Ramos (cell line): Measurements from ENCODE around the gene MAD1L1.
"Not testable (repeated sequence)": the region's sequence is repeated elsewhere in the genome, so short reads cannot be mapped to it uniquely, and the experiment has no call there.

Experiments used
- in situ Hi-C: fragments of 300-500 bp; cut with MboI; formaldehyde crosslinking; loops from one replicate; pipeline ENCODE4 v1.14.3; 2022; ENCODE audit warnings: low sequenced_read_pairs; ENCODE audit not compliant: unreplicated experiment

MAD1L1 gene

DNA sequence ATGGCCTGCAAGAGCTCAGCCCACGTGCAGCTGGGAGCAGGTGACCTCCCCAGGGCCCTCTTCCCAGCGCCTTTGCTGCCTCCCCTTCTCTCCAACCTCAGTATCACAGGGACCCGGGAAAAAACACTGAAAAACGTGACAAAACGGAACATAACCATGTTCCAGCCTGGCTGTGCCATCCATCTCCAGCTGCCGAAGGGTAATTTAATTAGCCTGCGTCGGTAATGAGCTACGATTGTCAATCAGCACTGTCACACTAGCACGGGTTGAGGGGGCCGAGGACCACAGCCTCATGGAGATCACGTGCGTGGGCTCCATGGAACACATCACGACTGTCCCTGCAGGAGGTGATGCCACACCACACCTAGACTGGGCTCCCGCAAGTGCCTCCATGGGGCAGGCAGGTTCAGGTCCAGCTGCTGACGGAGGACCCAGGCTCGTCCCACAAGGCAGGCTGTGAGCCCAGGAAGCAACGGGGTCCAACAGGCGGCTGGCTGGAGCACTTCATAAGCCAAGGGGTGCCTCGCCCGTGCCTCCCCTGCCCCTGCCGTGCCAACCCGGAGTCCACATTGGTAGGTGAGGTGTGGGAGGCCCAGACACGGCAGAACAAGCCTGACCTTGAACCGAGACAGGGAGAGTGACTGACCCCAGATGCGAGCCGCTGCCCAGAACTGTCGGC is 363.2 kb downstream of the MAD1L1 start:
- in situ Hi-C loops: no loop called here

DNA sequence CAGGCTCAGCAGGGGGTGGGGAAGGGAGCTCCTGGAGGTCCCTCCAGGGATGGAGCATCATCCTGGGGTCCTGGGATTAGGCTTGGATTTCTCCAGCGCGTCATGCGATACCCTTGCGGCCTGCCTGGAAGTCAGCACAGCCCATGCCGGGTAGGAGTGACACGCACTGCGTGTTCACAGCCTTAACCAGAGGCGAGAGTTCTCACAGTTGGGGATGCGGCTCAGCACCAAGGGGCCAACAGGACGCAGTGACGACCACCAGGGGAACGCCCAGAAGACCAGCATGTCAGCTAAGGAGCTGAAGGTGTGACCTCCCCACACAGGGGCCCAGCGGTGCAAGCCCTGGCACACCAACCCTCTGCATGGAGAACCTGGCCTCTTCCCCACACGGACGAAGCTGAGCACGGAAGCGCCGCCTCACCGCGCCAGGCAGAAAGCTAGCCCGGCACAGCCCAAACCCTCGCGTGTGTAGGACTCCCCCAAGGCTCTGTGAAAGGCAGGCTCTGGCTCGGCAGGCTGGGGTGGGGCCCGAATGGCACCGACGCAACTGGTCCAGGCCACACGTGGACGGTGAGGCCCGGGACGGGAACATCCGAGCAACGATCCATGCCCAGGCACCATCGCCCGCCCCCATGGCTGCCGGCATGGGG is 364.1 kb downstream of the MAD1L1 start:
- in situ Hi-C loops: no loop called here

DNA sequence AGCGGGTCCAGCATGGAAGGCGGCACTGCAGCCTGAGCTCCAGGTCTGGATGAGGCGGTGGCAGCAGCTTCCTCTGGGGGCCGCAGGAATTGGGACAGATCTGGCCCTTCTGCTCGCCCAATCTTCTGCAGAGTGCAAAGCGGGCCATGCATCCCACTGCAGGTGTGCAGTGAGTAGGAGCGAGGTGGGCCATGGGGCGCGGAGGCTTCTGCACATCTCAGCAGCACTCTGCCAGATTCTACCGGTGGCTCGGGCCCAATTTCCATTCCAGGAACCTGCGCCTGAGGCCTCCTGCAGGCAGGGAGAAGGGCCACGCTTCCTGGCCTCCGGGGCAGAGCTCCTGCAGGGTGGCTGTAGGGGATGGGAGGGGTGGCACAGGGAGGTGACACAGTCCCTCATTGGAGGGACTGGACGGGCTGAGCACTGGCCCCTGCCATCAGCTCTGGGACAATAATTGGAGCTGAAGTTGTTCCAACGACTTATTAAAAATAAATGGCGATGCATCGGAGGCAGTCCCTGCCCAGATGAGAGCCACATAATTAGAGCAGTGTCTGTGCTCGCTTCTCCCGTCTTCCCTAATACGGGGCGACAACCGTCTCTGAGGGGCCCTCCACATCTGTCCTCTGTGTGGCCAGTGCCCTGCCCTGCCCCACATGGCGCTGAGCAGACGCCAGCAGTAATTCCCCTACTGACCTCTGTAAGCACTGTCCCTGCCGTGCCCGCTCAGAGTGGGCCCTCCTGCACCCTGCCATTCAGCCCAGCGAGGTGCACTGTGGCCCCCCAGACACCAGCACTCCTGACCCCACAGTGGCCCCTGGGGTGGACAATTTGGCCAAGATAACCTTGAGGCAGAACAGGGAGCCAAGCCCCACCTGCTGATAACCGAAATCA is 365.1 kb downstream of the MAD1L1 start:
- in situ Hi-C loops: no loop called here

DNA sequence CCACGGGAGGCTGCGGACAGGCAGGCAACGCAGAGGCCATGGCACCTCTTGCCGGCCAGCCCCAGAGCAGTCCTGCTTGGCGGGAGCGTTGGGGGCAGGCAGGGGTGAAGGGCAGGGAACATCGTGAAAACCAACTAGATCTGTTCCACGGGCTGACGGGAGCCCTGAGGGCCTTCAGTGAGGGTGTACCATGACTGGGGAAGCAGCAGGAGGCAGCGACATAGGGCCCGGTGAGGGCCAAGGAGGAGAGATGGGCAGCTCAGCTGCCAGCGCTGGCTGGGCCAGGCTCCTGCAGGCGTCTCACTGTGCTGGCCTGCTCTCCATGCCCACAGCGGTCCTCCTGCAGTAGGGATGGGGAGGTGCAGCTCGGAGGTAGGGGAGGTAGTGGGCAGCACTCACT is 366.1 kb downstream of the MAD1L1 start:
- in situ Hi-C loops: no loop called here

DNA sequence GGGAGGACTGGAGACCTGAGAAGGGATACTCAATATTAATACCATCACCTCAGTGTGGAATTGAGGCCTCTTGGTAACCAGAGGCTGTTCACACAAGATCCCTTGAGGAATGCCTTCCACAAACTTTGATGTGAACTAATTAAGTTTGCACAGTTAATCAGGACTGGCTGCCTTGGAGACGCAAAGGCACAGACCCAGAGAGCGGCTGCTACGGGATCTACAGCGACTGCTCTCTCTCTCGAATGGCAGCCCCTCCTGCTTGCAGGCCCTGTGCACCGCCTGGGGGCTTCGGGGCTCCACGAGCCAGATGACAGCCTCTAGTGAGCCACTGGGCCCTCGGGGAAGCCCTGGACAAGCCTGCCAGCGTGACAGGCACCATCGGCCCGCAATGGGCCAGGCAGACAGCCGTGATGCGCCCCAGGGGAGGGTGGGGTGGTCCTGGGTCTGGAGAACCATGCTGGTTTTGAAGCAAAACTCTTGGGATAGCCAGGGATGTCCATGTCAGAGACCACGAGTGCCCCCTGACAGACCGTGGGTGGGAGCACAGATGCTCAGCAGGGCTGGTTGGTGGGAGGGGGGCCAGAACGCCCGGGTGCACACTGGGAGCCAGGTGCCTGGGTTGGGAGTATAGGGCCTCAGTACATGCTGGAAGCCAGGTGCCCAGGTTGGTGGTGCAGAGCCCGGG is 367.0 kb downstream of the MAD1L1 start:
- in situ Hi-C loops: no loop called here

DNA sequence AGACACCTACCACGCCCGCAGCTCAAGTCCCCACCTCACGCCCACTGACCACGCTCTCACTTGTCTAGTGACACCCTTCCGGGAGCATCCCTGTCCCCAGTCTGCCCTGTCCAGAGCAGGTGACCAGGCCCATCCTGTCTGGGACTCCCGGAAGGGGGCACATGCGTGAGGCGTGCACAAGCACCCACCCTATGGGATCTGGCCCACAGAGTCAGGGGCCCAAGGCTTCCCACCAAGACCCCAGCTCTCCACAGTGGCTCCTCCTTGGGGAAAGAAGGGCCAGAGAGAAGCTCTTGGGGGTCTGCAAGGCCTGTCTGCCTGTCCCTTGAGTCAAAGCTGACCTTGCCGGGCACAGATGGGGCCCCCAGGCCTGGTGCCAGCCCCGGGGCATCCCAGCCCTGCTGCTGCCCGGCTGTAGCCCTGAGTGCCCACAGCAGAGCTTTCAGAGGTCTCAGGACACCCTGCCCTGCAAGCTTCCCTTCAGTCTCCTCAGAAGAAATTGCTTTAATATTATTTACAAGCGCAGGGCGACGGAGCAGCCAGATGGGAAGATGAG is 367.7 kb downstream of the MAD1L1 start:
- in situ Hi-C loops: no loop called here

DNA sequence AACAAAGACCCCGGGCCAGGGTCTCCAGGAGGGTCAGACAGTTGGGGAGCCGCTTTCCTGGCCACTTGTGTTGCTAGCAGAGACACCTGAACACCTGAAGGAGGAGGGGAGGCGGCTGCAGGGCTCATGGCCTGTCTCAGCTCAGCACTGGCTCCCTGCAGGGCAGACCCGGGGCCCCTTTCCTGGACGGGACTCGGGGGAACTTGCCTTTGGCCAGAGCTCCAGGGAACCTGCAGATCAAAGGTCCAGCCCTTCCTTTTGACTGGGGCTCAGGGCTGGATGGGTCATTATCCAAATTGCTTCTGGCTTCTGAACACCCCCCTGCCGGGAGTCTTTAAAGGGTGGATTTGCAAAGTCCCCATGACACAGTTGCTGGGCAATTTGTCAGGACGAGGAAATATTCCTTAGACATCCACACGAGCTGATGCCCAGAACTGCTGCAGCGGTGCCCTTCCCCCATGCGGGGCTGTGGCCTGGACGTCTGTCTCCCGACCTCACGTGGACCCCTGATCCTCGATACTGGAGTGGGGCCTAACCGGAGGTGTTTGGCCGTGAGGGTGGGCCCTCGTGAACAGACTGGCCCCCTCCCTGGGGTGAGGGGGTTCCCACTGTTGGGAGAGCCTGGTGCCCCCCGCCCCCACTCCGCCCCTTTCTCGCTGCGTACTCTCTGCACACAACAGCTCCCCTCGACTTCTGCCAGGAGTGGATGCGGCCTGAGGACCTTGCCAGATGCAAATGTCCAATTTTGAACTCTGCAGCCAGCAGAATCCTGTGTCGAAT is 368.4 kb downstream of the MAD1L1 start:
- in situ Hi-C loops: no loop called here

DNA sequence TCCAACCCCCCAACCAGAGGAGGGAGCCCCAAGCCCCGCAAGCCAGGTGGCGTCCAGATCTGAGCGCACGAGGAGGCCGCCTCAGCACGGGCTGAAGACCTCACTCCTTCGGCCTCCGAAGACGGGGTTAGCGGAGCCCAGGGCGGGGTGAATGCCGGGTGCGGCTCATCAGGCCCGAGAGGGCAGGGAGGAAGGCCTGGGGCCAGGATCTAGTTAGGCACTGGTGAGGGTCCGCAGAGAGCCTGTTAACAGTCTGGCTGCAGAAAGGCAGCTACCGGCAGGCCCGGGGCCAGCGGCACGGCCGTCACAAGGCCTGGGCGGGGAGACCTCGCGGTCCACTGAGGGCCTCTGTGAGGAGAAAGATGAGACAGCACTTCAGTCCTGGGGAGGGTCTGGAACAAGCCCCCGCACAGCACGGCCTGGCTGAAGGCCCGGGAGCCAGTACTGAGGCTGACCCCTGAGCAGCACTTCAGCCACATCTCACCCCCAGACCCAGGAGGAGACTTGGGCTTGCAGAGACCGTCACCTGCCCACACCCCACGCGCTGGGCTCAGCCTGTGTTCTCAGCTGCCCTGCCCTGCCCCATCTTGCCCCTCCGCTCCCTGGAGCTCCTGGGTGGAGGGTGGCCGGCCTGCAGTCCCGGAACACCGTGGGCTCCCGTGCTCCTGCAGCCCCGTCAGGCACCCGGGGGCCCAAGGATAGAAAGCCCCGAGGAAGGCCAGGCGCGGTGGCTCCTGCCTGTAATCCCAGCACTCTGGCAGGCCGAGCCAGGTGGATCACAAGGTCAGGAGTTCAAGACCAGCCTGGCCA is 369.4 kb downstream of the MAD1L1 start:
- in situ Hi-C loops: no loop called here

DNA sequence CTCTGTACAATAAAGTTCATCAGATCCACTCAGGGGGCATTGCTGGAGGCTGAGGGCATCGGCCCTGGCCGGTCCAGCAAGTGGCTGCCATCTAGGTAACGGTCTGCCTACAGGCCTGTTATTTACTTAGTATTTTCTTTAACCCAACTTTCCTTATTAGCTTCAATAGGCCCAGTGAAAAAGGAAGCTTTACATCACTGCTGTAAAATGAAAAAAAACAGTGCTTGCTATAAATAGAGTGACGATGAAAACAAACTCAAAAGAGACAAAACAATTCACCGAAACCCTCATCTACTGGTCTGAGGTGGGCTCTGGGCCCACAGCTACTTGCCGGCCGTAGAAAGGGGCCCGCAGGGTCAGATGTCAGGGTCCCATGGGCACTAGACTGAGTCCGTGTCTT is 370.2 kb downstream of the MAD1L1 start:
- in situ Hi-C loops: no loop called here

DNA sequence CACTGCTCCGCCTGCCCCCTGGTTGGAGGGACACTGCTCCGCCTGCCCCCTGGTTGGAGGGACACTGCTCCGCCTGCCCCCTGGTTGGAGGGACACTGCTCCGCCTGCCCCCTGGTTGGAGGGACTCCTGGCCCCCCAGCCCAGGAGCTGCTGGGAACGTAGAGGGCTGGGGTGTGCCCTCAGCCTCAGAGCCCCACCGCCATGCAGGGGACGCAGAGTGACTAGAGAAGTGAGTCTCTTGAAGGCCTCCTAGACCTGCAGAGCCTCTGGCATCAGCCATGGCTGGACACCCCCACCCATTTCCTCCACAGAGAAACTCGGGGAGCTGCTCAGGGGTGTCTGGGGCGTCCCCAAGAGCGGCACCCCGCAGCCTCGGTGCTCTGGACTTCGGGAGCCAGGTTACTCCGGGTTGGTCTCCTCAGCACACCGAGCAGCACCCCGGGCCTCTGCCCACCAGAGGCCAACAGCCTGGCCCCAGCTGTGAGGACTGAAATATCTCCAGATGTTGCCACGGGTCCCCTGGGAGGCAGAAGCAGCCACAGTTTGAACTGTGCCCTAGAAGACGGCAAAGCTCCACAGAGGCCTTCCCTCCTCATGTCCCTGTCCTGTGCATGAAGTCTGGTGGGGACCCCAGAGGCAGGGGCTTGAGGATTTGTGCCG is 370.8 kb downstream of the MAD1L1 start:
- in situ Hi-C loops: no loop called here

DNA sequence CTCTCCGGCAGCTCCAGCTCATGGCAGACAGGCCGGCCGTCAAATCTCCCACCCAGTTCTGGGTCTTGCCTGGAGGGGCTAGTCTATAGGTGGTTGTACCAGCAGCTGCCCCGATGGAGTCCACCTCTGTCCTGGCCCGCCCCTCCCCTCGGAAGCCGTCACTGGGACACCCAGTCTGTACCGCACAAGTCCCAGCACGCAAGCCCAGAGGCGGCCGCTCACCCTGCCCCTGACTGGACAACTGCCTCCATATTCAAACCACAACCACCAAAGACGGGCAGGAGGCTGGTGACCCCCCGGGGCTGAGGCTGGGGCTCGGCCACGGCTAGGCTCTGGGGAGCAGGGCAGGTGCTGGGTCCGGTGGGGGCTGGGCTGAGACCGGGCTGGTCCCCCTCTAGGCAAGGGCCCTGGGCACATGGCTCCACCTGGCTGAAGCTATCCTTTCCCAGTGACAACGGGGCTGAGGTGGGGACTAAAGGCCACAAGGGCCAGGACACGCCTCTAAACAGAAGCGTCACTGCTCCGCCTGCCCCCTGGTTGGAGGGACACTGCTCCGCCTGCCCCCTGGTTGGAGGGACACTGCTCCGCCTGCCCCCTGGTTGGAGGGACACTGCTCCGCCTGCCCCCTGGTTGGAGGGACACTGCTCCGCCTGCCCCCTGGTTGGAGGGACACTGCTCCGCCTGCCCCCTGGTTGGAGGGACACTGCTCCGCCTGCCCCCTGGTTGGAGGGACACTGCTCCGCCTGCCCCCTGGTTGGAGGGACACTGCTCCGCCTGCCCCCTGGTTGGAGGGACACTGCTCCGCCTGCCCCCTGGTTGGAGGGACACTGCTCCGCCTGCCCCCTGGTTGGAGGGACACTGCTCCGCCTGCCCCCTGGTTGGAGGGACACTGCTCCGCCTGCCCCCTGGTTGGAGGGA is 371.6 kb downstream of the MAD1L1 start:
- in situ Hi-C loops: not testable (repeated sequence)

DNA sequence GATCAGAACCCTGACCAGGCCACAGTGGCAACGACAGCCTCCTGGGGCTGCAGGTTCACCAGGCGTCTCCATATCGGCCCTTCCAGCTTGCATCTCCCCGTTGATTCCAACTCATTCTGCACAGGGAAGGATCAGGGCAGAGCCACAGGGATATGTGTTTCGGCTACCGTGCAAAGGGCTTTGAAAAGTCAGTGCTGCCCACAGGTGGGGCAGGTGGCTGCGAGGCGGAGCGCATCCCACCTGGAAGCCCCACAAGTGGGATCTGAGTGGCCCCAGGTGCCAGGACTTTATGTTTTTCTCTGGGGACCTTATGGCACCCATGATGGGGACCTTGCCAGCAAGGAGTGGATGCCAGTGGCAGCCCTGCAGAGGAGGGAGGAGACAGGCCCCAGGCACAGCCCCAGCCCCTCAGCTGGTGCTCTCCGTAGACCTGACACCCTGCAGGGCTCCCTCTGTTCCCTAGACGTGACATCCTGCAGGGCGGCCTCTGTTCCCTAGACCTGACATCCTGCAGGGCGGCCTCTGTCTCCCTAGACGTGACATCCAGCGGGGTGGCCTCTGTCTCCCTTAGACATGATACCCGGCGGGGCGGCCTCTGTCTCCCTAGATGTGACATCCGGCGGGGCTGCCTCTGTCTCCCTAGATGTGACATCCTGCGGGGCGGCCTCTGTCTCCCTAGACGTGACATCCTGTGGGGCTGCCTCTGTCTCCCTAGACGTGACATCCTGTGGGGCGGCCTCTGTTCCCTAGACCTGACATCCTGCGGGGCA is 373.3 kb downstream of the MAD1L1 start:
- in situ Hi-C loops: no loop called here

DNA sequence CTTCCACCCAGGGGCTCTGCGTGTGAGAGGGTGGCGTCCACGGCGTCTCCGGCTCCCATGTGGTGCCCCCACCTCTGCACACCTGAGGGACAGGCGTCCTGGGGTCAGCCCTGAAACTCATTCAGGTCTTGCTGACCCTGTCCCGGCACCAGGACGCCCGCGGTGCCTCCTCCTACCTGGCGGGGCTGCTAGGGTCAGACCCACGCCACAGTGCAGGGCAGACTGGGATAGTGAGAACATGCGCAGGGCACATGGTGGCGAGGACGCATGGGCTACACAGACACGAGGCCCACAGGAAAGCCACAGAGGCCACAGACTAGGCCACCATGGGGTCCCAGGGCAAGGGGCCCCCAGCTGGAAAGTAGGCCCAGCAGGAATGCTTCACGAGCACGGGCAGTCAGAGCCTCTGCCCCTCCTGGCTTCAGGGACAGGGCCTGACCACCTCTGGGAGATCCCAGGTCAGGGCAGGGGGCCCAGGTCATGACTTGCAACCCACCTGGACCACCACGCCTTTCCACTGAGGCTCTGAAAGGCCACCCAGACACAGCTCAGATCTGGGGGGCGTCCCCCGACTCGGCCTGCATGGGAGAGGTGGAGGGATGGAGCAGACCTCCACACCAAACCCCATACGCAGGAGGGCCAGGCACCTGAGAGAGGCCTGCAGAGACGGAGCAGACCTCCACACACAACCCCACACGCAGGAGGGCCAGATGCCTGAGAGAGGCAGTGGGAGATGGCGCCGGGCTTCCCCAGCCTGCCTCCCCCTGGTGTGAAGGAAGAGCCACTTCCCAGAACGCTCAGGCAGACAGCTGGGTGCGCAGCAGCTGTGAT is 374.1 kb downstream of the MAD1L1 start:
- in situ Hi-C loops: no loop called here

DNA sequence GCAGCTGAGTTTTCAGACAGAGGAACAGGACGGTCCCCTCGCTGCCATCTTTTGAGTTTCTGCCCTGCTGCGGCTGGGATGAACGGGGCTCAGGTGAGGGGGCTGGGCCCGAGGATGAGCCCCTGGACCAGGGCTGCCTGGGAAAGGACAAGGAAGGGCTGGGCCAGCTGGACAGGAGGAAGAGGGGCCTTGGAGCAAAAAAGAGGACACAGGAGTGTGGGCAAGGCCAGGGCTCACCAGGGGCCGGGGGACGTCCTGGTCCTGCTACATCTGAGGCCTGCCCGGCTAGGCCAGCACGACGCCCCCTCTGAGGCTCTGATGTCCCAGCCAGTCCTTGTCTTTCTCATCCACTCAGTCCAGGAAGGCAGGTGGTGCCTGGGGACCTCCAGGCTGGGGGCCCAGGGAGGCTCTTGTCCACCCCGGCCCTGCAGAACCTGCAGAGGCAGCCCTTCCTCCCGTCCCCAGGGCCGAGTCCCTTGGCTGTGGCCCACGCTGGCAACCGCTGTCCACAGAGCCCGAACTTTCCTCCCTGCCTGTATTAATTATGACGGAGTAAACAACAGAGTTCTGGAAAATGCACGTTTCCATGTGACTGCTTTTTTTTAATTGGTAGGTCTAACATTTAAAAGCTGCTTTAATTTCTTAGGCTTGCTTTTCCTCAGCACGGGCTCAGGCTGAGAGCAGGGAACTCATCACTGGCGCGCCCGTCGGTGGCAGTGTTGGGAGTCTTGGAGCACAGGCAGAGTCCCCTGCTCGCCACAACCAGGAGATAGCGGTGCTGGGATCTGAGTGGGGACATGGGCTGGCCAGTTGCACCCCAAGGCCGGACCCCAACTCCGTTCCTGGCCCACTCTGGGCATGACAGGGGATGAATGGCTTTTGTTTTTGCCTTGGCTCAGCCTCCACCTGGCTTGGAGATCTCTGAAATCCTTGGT is 375.0 kb downstream of the MAD1L1 start:
- in situ Hi-C loops: no loop called here
